Esophagus squamous epithelium (tissue), 4 donors: ENCODE results near the gene KHNYN.

ENCODE experiments used
- POLR2A ChIP-seq, 4 donors: fragments of 450-650 bp; IDR thresholded peaks; one replicate each; pipeline ENCODE4 v1.6.1; 2017; ENCODE audit warnings: antibody characterized with exemption in 4 of 4, mild to moderate bottlenecking in 4 of 4, moderate library complexity in 3 of 4
- TF ChIP-seq, protein P1 (sequence below), 6 experiments: fragments of 450-650 bp in 4 of 6; fragments of 200-600 bp in 2 of 6; sonication (generic) in 2 of 6; IDR thresholded peaks; one replicate each; pipeline ENCODE4 v1.5.1; 2016 to 2019; ENCODE audit warnings: antibody characterized with exemption in 6 of 6, mild to moderate bottlenecking in 4 of 6, moderate library complexity in 4 of 6

DNA sequence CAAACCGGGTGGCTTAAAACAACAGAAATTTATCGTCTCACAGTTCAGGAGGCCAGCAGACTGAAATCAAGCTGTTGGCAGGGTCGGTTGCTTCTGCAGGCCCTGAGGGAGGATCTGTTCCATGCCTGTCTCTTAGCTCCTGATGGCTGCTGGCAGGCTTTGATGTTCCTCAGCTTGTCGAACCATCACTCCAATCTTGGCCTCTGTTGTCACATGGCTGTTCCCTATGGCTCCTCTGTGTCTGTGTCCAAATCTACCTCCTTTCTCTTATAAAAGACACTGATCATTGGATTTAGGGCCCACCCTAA lies 47.7 kb upstream of the KHNYN start:
- TF ChIP-seq POLR2A (IDR thresholded peaks at IDR 0.05) = no peak
- TF ChIP-seq, protein P1, sequence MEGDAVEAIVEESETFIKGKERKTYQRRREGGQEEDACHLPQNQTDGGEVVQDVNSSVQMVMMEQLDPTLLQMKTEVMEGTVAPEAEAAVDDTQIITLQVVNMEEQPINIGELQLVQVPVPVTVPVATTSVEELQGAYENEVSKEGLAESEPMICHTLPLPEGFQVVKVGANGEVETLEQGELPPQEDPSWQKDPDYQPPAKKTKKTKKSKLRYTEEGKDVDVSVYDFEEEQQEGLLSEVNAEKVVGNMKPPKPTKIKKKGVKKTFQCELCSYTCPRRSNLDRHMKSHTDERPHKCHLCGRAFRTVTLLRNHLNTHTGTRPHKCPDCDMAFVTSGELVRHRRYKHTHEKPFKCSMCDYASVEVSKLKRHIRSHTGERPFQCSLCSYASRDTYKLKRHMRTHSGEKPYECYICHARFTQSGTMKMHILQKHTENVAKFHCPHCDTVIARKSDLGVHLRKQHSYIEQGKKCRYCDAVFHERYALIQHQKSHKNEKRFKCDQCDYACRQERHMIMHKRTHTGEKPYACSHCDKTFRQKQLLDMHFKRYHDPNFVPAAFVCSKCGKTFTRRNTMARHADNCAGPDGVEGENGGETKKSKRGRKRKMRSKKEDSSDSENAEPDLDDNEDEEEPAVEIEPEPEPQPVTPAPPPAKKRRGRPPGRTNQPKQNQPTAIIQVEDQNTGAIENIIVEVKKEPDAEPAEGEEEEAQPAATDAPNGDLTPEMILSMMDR (IDR thresholded peaks at IDR 0.05) = no peak
